Naive B cell (primary cell): ENCODE data around the gene FHIT. TPM values are rescaled to one million over a fixed set of nuclear protein-coding genes. Genes with fewer than 3 reads are reported as not detected.

Experiments
- ATAC-seq, 2 donors: fragments of 150-1000 bp; cut with Tn5 transposase; 2 replicates each; pipeline ENCODE4 v1.10.0; 2021; ENCODE audit warnings: low read depth in 2 of 2, mild to moderate bottlenecking in 2 of 2, moderate library complexity in 2 of 2
- DNase-seq: peaks from one replicate; pipeline ENCODE4 v3.0.0; 2022
- H3K27ac Mint-ChIP-seq, 6 donors: one replicate each; pipeline ENCODE4 v1.8.0; 2020 to 2022; ENCODE audit warnings: mild to moderate bottlenecking in 6 of 6, mixed read lengths in 6 of 6, moderate library complexity in 5 of 6, inconsistent platforms in 2 of 6
- H3K27me3 Mint-ChIP-seq, 3 donors: one replicate each; pipeline ENCODE4 v1.8.0; 2021 to 2022; ENCODE audit warnings: mixed read lengths in 3 of 3, mild to moderate bottlenecking in 1 of 3
- H3K36me3 Mint-ChIP-seq, 2 donors: one replicate each; pipeline ENCODE4 v1.8.0; 2020 to 2022; ENCODE audit warnings: mixed read lengths in 2 of 2, inconsistent platforms in 1 of 2, mild to moderate bottlenecking in 1 of 2
- H3K4me1 Mint-ChIP-seq, 3 donors: one replicate each; pipeline ENCODE4 v1.8.0; 2020 to 2022; ENCODE audit warnings: mixed read lengths in 3 of 3, inconsistent platforms in 1 of 3, mild to moderate bottlenecking in 1 of 3, moderate library complexity in 1 of 3
- H3K4me3 Mint-ChIP-seq, 8 donors: one replicate each; pipeline ENCODE4 v1.8.0; 2020 to 2022; ENCODE audit warnings: mild to moderate bottlenecking in 8 of 8, mixed read lengths in 8 of 8, moderate library complexity in 8 of 8, inconsistent platforms in 2 of 8
- H3K9me3 Mint-ChIP-seq, 7 donors: one replicate each; pipeline ENCODE4 v1.8.0; 2020 to 2022; ENCODE audit warnings: mixed read lengths in 7 of 7, mild to moderate bottlenecking in 5 of 7, inconsistent platforms in 2 of 7, moderate library complexity in 1 of 7
- polyA plus RNA-seq, 6 donors: library from polyadenylated mRNA; unstranded; fragments of 300-500 nt; fragmentation: Illumina TruSeq; gene quantifications; one replicate each; pipeline ENCODE4 v1.2.3, GENCODE V29; 2021; ENCODE audit warnings: low read depth in 6 of 6

FHIT gene
- polyA plus RNA-seq, 6 donors from 2014 or later = 3.2 to 12.6 (median 7.1) TPM

DNA sequence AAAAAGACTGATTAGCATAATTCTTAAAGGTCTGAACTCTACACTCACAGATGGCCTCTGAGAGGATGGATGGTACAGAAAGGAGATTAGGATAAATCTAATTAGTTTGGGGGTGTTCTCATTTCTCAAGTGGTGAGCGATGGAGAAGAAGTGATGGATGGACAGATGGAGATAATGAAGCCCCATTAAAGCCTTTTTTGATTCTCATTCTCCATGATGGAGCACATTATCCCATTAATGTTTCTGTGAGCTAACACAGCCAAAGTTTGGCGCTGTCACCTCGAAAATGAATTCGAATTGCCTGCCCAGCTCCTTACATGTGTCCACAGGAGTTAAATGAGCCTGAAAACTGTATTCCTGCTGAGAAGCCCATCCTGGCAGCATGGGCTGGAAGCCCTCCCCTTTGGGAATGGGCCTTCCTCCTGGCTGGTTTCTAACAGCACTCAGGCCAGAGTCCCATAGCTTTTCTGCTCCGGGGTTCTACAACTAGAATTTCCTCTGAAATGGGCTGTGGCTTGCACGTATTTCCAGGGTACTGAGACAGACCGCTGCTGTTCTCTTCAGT is 1475.4 kb downstream of the FHIT start:
- DNase-seq (no peak), ATAC-seq (no peak)
- H3K36me3 Mint-ChIP-seq = no peaks in the 10 kb centered on the region
- H3K27ac Mint-ChIP-seq = no peak overlapping the region
- no peaks in the 10 kb centered on the region for H3K9me3 Mint-ChIP-seq
- H3K4me1 Mint-ChIP-seq = peaks cover 31 to 38% (median 36%) of the 10 kb centered on the region in 3 donors
- no peak overlapping the region for H3K4me3 Mint-ChIP-seq
- H3K27me3 Mint-ChIP-seq = no peaks in the 10 kb centered on the region

- Mint-ChIP-seq H3K9me3 (no peaks in the 10 kb centered on the region), H3K27me3 (no peaks in the 10 kb centered on the region), H3K36me3 (no peaks in the 10 kb centered on the region), H3K4me3 (no peak overlapping the region), H3K4me1 (peaks cover 31 to 38% (median 36%) of the 10 kb centered on the region in 3 donors), H3K27ac (no peak overlapping the region)
- ATAC-seq = no peak
- DNase-seq = no peak
Measured at GRCh38 chr3:59775106-59775505, 1476.1 kb downstream of the FHIT start.

DNA sequence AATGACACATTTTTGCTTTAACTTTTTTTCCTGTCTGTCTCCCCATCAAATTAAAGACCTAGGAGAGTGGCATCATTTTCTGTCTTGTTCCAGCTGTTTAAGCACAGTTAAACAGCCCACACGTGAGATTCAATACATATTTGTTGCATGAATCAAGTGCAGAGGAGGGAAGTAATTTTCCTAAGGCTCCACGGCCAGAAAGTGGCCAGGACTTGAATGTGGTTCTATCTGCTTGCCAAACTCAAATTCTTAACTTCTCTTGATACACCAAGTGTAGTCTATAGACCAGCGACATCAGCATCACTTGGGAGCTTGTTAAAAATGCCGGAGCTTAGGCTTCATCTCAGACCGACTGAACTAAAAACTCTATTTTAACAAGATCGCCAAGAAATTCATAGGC is 1476.6 kb downstream of the FHIT start:
- no peaks in the 10 kb centered on the region for H3K27me3 Mint-ChIP-seq
- ATAC-seq (no peak), DNase-seq (no peak)
- no peaks in the 10 kb centered on the region for H3K9me3 Mint-ChIP-seq
- H3K36me3 Mint-ChIP-seq = no peaks in the 10 kb centered on the region
- H3K4me3 Mint-ChIP-seq = no peak overlapping the region
- H3K4me1 Mint-ChIP-seq = peaks cover 31 to 38% (median 36%) of the 10 kb centered on the region in 3 donors
- H3K27ac Mint-ChIP-seq = no peak overlapping the region

DNA sequence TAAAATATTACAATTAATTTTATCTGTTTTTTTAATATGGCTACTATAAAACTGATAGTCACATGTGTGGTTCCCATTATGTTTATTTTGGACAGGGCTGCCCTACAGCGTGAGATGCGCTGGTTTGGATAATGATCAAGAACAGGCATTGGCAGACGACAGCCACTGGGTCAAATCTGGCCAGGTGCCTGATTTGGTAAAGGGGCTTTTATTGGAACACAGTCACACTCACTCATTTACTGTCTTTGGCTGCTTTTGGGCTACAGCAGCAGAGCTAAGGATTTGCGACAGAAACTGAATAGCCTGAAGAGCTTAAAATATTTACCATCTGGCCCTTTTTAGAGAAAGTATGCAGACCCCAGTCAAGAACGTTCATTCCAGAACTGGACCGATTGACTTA is 1477.3 kb downstream of the FHIT start:
- DNase-seq (no peak), ATAC-seq (no peak)
- peaks cover 31 to 38% (median 36%) of the 10 kb centered on the region in 3 donors for H3K4me1 Mint-ChIP-seq
- H3K27me3 Mint-ChIP-seq = no peaks in the 10 kb centered on the region
- peaks cover 0 to under 1% (median 0%) of the 10 kb centered on the region in 7 donors for H3K9me3 Mint-ChIP-seq
- H3K36me3 Mint-ChIP-seq = no peaks in the 10 kb centered on the region
- no peak overlapping the region for H3K4me3 Mint-ChIP-seq
- H3K27ac Mint-ChIP-seq = no peak overlapping the region

DNA sequence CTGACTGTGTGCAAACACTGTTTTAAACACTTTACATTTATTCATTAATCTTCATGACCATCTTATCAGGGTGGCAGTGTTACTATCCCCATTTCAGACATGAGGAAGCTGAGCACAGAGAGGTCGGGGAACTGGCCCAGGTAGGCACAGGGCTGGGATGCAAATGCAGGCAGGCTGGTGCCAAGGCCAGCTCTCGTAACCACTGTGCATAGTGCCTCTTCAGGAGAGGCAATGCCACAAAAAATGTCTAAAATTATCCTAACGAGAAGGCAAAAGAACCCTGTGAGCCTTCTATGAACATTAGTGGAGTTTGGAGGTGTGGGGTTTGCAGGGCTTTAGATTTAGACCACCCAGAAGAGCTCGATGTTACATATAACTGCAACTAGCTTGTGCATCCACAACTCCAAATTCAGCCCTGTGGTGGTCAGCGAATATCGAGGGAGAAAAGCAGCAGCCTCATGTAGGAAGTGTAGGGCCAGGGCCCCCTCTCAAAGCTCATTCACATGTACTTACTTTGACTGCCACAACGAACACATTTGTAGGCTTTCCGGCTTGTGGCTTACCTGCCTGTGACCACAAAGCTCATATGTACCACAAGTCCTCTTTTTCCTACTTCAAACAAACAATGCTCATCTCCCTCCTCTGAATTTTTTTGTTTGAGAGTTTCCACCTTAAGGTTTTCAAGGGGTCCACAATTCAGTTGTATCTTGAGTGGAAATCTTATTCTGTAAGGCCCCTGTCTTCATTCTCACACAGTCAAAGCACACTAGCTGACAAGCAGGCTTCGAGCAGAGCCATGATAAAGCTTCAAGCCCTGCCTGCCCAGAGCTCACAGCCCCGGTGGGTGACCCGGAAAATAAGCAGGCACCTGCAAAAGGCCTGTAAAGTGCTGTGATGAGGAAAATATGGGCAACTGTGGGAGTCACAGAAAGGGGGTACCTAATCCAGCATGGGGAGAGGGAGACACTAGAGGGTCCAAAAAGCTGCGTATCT is 1478.5 kb downstream of the FHIT start:
- no peak for DNase-seq
- H3K9me3 Mint-ChIP-seq = peaks cover 0 to 2% (median 0%) of the 10 kb centered on the region in 7 donors
- peak overlapping the region in 3 of 8 donors; percentile 18 to 57 (median 32) for H3K4me3 Mint-ChIP-seq
- ATAC-seq = peak in 1 of 2 donors; percentile 43
- H3K36me3 Mint-ChIP-seq = no peaks in the 10 kb centered on the region
- H3K27me3 Mint-ChIP-seq = no peaks in the 10 kb centered on the region
- H3K27ac Mint-ChIP-seq = peak overlapping the region in 3 of 6 donors; percentile 29 to 86 (median 55)
- H3K4me1 Mint-ChIP-seq = peaks cover 23 to 29% (median 29%) of the 10 kb centered on the region in 3 donors

DNA sequence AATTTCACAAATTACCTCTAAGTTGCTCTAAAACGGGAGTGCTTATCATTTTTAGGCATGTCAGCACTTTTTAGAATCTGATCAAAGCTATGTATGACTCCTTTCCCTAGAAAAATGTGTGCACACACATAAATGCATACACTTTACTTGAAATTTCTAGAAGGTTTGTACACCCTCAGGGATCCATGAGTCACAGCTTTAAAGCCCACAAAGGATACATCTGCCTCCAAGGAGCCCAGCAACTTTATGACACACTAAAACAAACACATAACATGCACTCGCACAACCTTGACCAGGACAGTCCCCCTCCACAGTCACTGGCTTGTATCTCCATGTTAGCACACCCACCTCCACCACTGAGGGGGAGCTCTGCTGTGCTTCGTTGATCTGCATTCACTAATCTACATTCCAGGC is 1479.5 kb downstream of the FHIT start:
- no peaks in the 10 kb centered on the region for H3K27me3 Mint-ChIP-seq
- no peak for DNase-seq
- H3K4me1 Mint-ChIP-seq = peaks cover 18 to 20% (median 20%) of the 10 kb centered on the region in 3 donors
- H3K4me3 Mint-ChIP-seq = peak overlapping the region in 1 of 8 donors; percentile 57
- ATAC-seq = no peak
- peak overlapping the region in 1 of 6 donors; percentile 86 for H3K27ac Mint-ChIP-seq
- H3K9me3 Mint-ChIP-seq = peaks cover 0 to 2% (median 0%) of the 10 kb centered on the region in 7 donors
- H3K36me3 Mint-ChIP-seq = no peaks in the 10 kb centered on the region

GRCh38 chr3:59769127-59769750 is 1482.0 kb downstream of the FHIT start:
- H3K27ac Mint-ChIP-seq = no peak overlapping the region
- no peaks in the 10 kb centered on the region for H3K27me3 Mint-ChIP-seq
- H3K4me3 Mint-ChIP-seq = no peak overlapping the region
- H3K9me3 Mint-ChIP-seq = peaks cover 0 to 2% (median 0%) of the 10 kb centered on the region in 7 donors
- no peaks in the 10 kb centered on the region for H3K36me3 Mint-ChIP-seq
- peaks cover 18 to 19% (median 19%) of the 10 kb centered on the region in 3 donors for H3K4me1 Mint-ChIP-seq
- ATAC-seq = no peak
- DNase-seq = no peak

- Mint-ChIP-seq H3K4me3 (no peak overlapping the region), H3K27me3 (no peaks in the 10 kb centered on the region), H3K9me3 (peaks cover 0 to 2% (median 0%) of the 10 kb centered on the region in 7 donors), H3K36me3 (no peaks in the 10 kb centered on the region), H3K4me1 (no peaks in the 10 kb centered on the region), H3K27ac (no peak overlapping the region)
- no peak for ATAC-seq
- no peak for DNase-seq
Measured at GRCh38 chr3:59766200-59766872, 1484.9 kb downstream of the FHIT start.

- Mint-ChIP-seq H3K27ac (no peak overlapping the region), H3K4me1 (peaks cover 0 to 3% (median 0%) of the 10 kb centered on the region in 3 donors)
Measured at GRCh38 chr3:59764171-59764570, 1487.1 kb downstream of the FHIT start.

DNA sequence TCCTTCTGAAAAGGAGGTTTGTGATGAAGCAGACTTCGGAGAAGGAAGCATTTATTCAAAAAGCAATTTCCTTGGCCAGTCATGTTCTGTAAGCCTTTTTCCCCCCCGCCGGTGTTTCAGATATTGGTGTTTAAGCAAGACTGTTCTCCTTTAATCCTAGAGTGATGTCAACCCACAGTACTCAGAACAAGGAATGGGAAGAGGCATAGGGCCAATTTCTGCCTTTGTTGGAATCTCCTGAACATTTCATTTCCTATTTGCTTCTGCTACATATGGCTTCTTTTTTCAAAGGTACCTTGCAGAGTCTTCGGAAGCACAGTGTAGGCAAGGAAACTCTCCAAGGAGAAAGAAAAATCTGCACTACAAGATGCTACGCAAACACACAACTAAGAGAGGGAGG is 1488.3 kb downstream of the FHIT start:
- peaks cover 0 to 3% (median 0%) of the 10 kb centered on the region in 3 donors for H3K4me1 Mint-ChIP-seq
- H3K4me3 Mint-ChIP-seq = no peak overlapping the region
- DNase-seq = no peak
- H3K27ac Mint-ChIP-seq = no peak overlapping the region
- H3K9me3 Mint-ChIP-seq = no peaks in the 10 kb centered on the region
- no peak for ATAC-seq
- no peaks in the 10 kb centered on the region for H3K36me3 Mint-ChIP-seq
- no peaks in the 10 kb centered on the region for H3K27me3 Mint-ChIP-seq

More at GRCh38 chr3:59764171-59764570, 1487.1 kb downstream of the FHIT start:
- DNase-seq = no peak
- Mint-ChIP-seq H3K9me3 (peaks cover 0 to 2% (median 0%) of the 10 kb centered on the region in 7 donors), H3K4me3 (no peak overlapping the region), H3K36me3 (no peaks in the 10 kb centered on the region), H3K27me3 (no peaks in the 10 kb centered on the region)
- ATAC-seq = no peak

- Mint-ChIP-seq H3K27me3 (no peaks in the 10 kb centered on the region), H3K4me3 (no peak overlapping the region), H3K36me3 (no peaks in the 10 kb centered on the region), H3K9me3 (no peaks in the 10 kb centered on the region), H3K27ac (no peak overlapping the region), H3K4me1 (peaks cover 0 to 3% (median 0%) of the 10 kb centered on the region in 3 donors)
- ATAC-seq = no peak
- DNase-seq = no peak
Measured at GRCh38 chr3:59759298-59760031, 1491.8 kb downstream of the FHIT start.

DNA sequence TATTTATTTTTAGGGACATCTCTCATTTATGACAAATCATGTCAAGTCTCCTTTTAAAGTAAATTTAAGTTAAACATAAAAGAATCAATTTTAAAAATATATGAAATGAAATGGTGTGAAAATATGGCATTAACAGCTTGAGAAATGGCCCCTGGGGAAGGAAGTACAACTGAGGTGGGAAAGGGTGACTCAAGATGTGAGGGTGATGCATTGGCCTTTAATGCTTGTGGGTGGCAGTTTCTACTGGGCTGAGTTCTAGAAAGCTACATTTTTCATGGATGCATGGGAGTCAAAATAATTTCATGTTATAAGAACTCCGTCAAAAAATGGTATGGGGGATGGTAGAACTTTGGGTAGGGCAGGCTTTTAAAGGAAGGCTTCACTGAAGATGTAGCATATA is 1492.6 kb downstream of the FHIT start:
- no peaks in the 10 kb centered on the region for H3K27me3 Mint-ChIP-seq
- DNase-seq = no peak
- H3K36me3 Mint-ChIP-seq = no peaks in the 10 kb centered on the region
- peaks cover 0 to 3% (median 0%) of the 10 kb centered on the region in 3 donors for H3K4me1 Mint-ChIP-seq
- H3K4me3 Mint-ChIP-seq = no peak overlapping the region
- H3K27ac Mint-ChIP-seq = no peak overlapping the region
- no peaks in the 10 kb centered on the region for H3K9me3 Mint-ChIP-seq
- no peak for ATAC-seq
